NAMALWA (cell line): ENCODE results near the gene EPHA1.

Experiments used
- DNase-seq: peaks from one replicate; pipeline ENCODE4 v3.0.0-alpha.2; 2015; ENCODE audit warnings: low spot score

EPHA1 gene

GRCh38 chr7:143346018-143346417, 62.6 kb downstream of the EPHA1 start:
- no peak for DNase-seq

- DNase-seq = no peak
These were observed 63.2 kb downstream of the EPHA1 start for GRCh38 chr7:143345428-143345900.

- DNase-seq = no peak
These were observed 65.1 kb downstream of the EPHA1 start for GRCh38 chr7:143343596-143343995.

GRCh38 chr7:143341842-143342241, 66.8 kb downstream of the EPHA1 start:
- DNase-seq = no peak
